Neural cell (in vitro differentiated cells): Measurements from ENCODE around the gene ALDH1A3.

Experiments
- CTCF ChIP-seq: fragments of 450-650 bp; IDR thresholded peaks from 2 replicates; pipeline ENCODE4 v1.5.1; 2014; ENCODE audit warnings: antibody characterized with exemption, mild to moderate bottlenecking, moderate library complexity; ENCODE audit not compliant: poor library complexity, severe bottlenecking
- MXI1 ChIP-seq: fragments of 450-650 bp; conservative IDR thresholded peaks from 2 replicates; pipeline ENCODE4 v1.6.1; 2014; ENCODE audit warnings: antibody characterized with exemption, mild to moderate bottlenecking; ENCODE audit not compliant: poor library complexity, severe bottlenecking
- POLR2AphosphoS5 ChIP-seq: IDR thresholded peaks from 2 replicates; pipeline ENCODE4 v1.6.1; 2012

GRCh38 chr15:100890051-100890720 is 10.6 kb downstream of the ALDH1A3 start:
- TF ChIP-seq CTCF (no peak), MXI1 (no peak), POLR2AphosphoS5 (no peak)
